Stimulated activated CD4-positive, alpha-beta T cell treated with anti-CD3 and anti-CD28 coated beads, TNF-alpha, amount 100 ng/mL, for 48 hours (primary cell): ENCODE data around the gene CERS1.

ENCODE experiments used
- DNase-seq, 3 donors: peaks; one replicate each; pipeline ENCODE4 v3.0.0-alpha.2; 2020; ENCODE audit warnings: low read depth in 3 of 3

CERS1 gene

GRCh38 chr19:18870531-18871172 is 25.3 kb downstream of the CERS1 start:
- DNase-seq: no peak

GRCh38 chr19:18869781-18870530 is 26.0 kb downstream of the CERS1 start:
- no peak for DNase-seq

GRCh38 chr19:18869023-18869618 is 26.8 kb downstream of the CERS1 start:
- DNase-seq: no peak

GRCh38 chr19:18868380-18869022 is 27.5 kb downstream of the CERS1 start:
- no peak for DNase-seq

- no peak for DNase-seq
Measured at GRCh38 chr19:18867751-18868150, 28.2 kb downstream of the CERS1 start.

GRCh38 chr19:18867199-18867598 is 28.8 kb downstream of the CERS1 start:
- DNase-seq: no peak

GRCh38 chr19:18866800-18867123 is 29.2 kb downstream of the CERS1 start:
- DNase-seq: no peak

GRCh38 chr19:18865973-18866799 is 29.8 kb downstream of the CERS1 start:
- DNase-seq: peak; percentile 20 to 60 (median 41)

- DNase-seq: no peak
Measured at GRCh38 chr19:18865106-18865972, 30.6 kb downstream of the CERS1 start.

- DNase-seq: no peak
Measured at GRCh38 chr19:18863843-18864362, 32.1 kb downstream of the CERS1 start.

GRCh38 chr19:18862976-18863842 is 32.7 kb downstream of the CERS1 start:
- no peak for DNase-seq

- DNase-seq: no peak
Measured at GRCh38 chr19:18861917-18862316, 34.0 kb downstream of the CERS1 start.

GRCh38 chr19:18861235-18861634 is 34.7 kb downstream of the CERS1 start:
- DNase-seq: no peak

- no peak for DNase-seq
Measured at GRCh38 chr19:18860725-18861124, 35.2 kb downstream of the CERS1 start.

GRCh38 chr19:18860302-18860700 is 35.7 kb downstream of the CERS1 start:
- no peak for DNase-seq

- no peak for DNase-seq
Measured at GRCh38 chr19:18859676-18860301, 36.2 kb downstream of the CERS1 start.

- no peak for DNase-seq
Measured at GRCh38 chr19:18858906-18859646, 36.9 kb downstream of the CERS1 start.

- DNase-seq: no peak
Measured at GRCh38 chr19:18857223-18857622, 38.7 kb downstream of the CERS1 start.
